HepG2 (cell line): ENCODE results near the gene EPN2. TPM values are rescaled to one million over a fixed set of nuclear protein-coding genes. Genes with fewer than 3 reads are reported as not detected.

Experiments
- ESRRA ChIP-seq: sonication (generic); formaldehyde crosslinking; IDR thresholded peaks from 2 replicates; pipeline ENCODE4 v1.5.1; 2020; ENCODE audit warnings: mild to moderate bottlenecking, low read depth, missing genetic modification reagents
- HNF4A ChIP-seq: sonication (generic); formaldehyde crosslinking; IDR thresholded peaks from 2 replicates; pipeline ENCODE4 v1.4.0; 2020; ENCODE audit warnings: missing genetic modification reagents
- HOXD1 ChIP-seq: sonication (generic); formaldehyde crosslinking; IDR thresholded peaks from 2 replicates; pipeline ENCODE4 v1.5.0; 2020; ENCODE audit warnings: missing genetic modification reagents
- JARID2 ChIP-seq: sonication (generic); formaldehyde crosslinking; IDR thresholded peaks from 2 replicates; pipeline ENCODE4 v1.8.1; 2023; ENCODE audit warnings: missing genetic modification reagents, inconsistent platforms; ENCODE audit not compliant: insufficient replicate concordance
- KDM2A ChIP-seq: sonication (generic); formaldehyde crosslinking; IDR thresholded peaks from 2 replicates; pipeline ENCODE4 v1.4.0; 2020; ENCODE audit warnings: low read depth, missing genetic modification reagents, borderline replicate concordance
- MNT ChIP-seq: fragments of 450-650 bp; IDR thresholded peaks from 2 replicates; pipeline ENCODE4 v1.6.1; 2016
- MYNN ChIP-seq: sonication (generic); formaldehyde crosslinking; IDR thresholded peaks from 2 replicates; pipeline ENCODE4 v1.4.0; 2020; ENCODE audit warnings: mild to moderate bottlenecking, low read depth, missing genetic modification reagents
- NRL ChIP-seq: sonication (generic); formaldehyde crosslinking; IDR thresholded peaks from 2 replicates; pipeline ENCODE4 v1.5.0; 2020; ENCODE audit warnings: missing genetic modification reagents, mild to moderate bottlenecking, moderate library complexity, borderline replicate concordance
- RNF2 ChIP-seq: fragments of 450-650 bp; conservative IDR thresholded peaks from 2 replicates; pipeline ENCODE4 v1.6.1; 2016; ENCODE audit warnings: low read depth
- SRSF1 ChIP-seq: fragments of 200-400 bp; formaldehyde crosslinking; optimal IDR thresholded peaks from 2 replicates; pipeline ENCODE3; 2017; ENCODE audit warnings: mild to moderate bottlenecking, low read depth, low read length, moderate library complexity
- TARDBP ChIP-seq: sonication (generic); formaldehyde crosslinking; IDR thresholded peaks from 2 replicates; pipeline ENCODE4 v1.8.0; 2022; ENCODE audit warnings: mild to moderate bottlenecking, missing genetic modification reagents
- ZFP62 ChIP-seq: sonication (generic); formaldehyde crosslinking; IDR thresholded peaks from 2 replicates; pipeline ENCODE4 v1.4.0; 2020; ENCODE audit warnings: missing genetic modification reagents
- ZKSCAN8 ChIP-seq: IDR thresholded peaks from 2 replicates; pipeline ENCODE4 v1.6.1; 2016; ENCODE audit warnings: borderline replicate concordance, missing genetic modification reagents, missing compliant biosample characterization
- ZNF230 ChIP-seq: sonication (generic); formaldehyde crosslinking; IDR thresholded peaks from 2 replicates; pipeline ENCODE4 v1.4.0; 2020; ENCODE audit warnings: mild to moderate bottlenecking, missing genetic modification reagents
- ZNF484 ChIP-seq: sonication (generic); formaldehyde crosslinking; IDR thresholded peaks from 2 replicates; pipeline ENCODE4 v1.5.1; 2020; ENCODE audit warnings: mild to moderate bottlenecking, low read depth, missing genetic modification reagents, borderline replicate concordance
- ZNF496 ChIP-seq: sonication (generic); formaldehyde crosslinking; IDR thresholded peaks from 2 replicates; pipeline ENCODE4 v1.8.1; 2023; ENCODE audit warnings: mild to moderate bottlenecking, moderate library complexity, missing genetic modification reagents; ENCODE audit not compliant: insufficient replicate concordance
- ZNF576 ChIP-seq: sonication (generic); formaldehyde crosslinking; IDR thresholded peaks from 2 replicates; pipeline ENCODE4 v1.4.0; 2020; ENCODE audit warnings: mild to moderate bottlenecking, missing genetic modification reagents
- ZNF740 ChIP-seq: sonication (generic); formaldehyde crosslinking; IDR thresholded peaks from 2 replicates; pipeline ENCODE4 v1.4.0; 2020; ENCODE audit warnings: missing genetic modification reagents
- ZNF782 ChIP-seq: sonication (generic); formaldehyde crosslinking; IDR thresholded peaks from 2 replicates; pipeline ENCODE4 v1.4.0; 2020; ENCODE audit warnings: missing genetic modification reagents, mild to moderate bottlenecking, borderline replicate concordance
- ZSCAN25 ChIP-seq: sonication (generic); formaldehyde crosslinking; IDR thresholded peaks from 2 replicates; pipeline ENCODE4 v1.8.0; 2022; ENCODE audit warnings: mild to moderate bottlenecking, missing genetic modification reagents
- polyA plus RNA-seq, 8 experiments: library from polyadenylated mRNA; depleted of rRNA in 3 of 8; stranded (reverse) in 7 of 8; unstranded in 1 of 8; fragments of >200 nt; fragmentation: Illumina TruSeq in 4 of 8; extraction: Trizol in 4 of 8; gene quantifications; 2 replicates each; pipeline versions ENCODE4 v1.2.1 to v1.2.3, GENCODE V29; 2011 to 2016; ENCODE audit warnings: low read depth in 4 of 8, missing spikeins in 1 of 8, mixed read lengths in 1 of 8; ENCODE audit not compliant: insufficient read depth in 1 of 8
- total RNA-seq, 5 experiments: library from RNA; depleted of rRNA; stranded (reverse); fragments of >200 nt; fragmentation: Illumina TruSeq; extraction: Trizol; gene quantifications; 2 replicates each; pipeline ENCODE4 v1.2.3, GENCODE V29; 2016; ENCODE audit warnings: low read depth in 1 of 5
- TF ChIP-seq, protein P1 (sequence below): sonication (generic); formaldehyde crosslinking; IDR thresholded peaks from 2 replicates; pipeline ENCODE4 v1.4.0; 2020; ENCODE audit warnings: missing genetic modification reagents, borderline replicate concordance
- TF ChIP-seq, protein P2 (sequence below): sonication (generic); formaldehyde crosslinking; IDR thresholded peaks from 2 replicates; pipeline ENCODE4 v1.4.0; 2020; ENCODE audit warnings: missing genetic modification reagents
- TF ChIP-seq, protein P3 (sequence below): sonication (generic); formaldehyde crosslinking; IDR thresholded peaks from 2 replicates; pipeline ENCODE4 v1.8.0; 2022; ENCODE audit warnings: low read depth, missing genetic modification reagents

Gene EPN2
- total and polyA plus RNA-seq, 2 of the 13 experiments (the other 11 are each of a cell fraction or from before 2014, with no cell fraction given) = 7.8 to 19.2 TPM

DNA sequence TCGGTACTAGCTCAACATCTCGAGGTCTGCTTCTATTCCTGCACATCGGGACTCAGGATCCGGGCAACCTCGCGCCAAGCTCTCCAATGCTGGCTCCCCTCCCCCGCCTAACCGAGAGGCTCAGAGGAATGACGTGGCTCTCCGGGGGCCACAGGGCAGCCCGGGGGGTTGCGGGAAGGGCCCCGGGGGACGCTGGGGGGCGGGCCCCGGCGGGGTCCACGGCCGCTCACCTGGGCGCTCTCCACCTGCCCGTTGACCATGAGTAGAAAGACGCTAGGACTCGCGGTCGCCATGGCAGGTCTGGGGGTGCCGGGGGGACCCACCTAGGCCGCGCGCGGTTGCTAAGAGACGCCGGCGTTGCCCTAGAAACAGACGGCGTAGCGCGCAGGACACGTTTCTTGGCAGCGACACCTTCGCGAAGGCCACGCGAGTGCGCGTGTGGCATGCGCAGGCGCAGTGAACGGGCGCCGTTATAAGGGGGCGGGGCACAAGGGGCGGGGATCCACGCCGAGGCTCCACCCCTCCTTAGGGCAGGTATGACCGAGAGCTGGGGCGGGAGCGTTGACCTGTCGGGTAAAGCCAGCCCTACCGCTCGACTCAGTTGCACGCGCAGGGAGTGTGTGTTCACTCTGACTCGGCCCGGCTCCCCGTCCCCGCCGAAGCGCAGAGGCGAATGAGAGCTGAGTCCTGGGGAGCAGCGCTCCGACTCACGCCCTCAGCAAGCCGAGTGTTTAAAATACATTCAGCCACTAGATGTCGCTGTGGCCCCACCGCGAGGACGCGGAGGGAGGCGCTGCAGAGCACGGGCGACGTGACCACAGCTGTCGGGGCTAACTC lies 125.3 kb downstream of the EPN2 start, which contains the start of gene B9D1 (continued):
- TF ChIP-seq NRL (CRISPR knock-in tag) (peak; percentile 11; the same call in 1 of the 2 replicates), SRSF1 (no peak), ZNF782 (CRISPR knock-in tag) (peak; percentile 45; the same call in 1 of the 2 replicates), ZSCAN25 (CRISPR knock-in tag) (0 out of 2 replicates have a peak, but pooled peaks have one; percentile 48), KDM2A (CRISPR knock-in tag) (peak; percentile 90), TARDBP (peak; percentile 47), RNF2 (0 out of 2 replicates have a peak, but pooled peaks have one; percentile 26), ZNF740 (CRISPR knock-in tag) (no peak), ZKSCAN8 (peak; percentile 64; the same call in 1 of the 2 replicates), ZNF576 (CRISPR knock-in tag) (no peak), ZNF484 (CRISPR knock-in tag) (no peak), JARID2 (CRISPR knock-in tag) (no peak), HOXD1 (CRISPR knock-in tag) (peak; percentile 34; the same call in 1 of the 2 replicates), HNF4A (CRISPR knock-in tag) (no peak; the same call in 1 of the 2 replicates), ZFP62 (no peak), MYNN (CRISPR knock-in tag) (0 out of 2 replicates have a peak, but pooled peaks have one; percentile 94), ZNF230 (peak; percentile 69; the same call in 1 of the 2 replicates), ESRRA (CRISPR knock-in tag) (no peak), ZNF496 (CRISPR knock-in tag) (no peak), MNT (peak; percentile 68)
- TF ChIP-seq, protein P1, sequence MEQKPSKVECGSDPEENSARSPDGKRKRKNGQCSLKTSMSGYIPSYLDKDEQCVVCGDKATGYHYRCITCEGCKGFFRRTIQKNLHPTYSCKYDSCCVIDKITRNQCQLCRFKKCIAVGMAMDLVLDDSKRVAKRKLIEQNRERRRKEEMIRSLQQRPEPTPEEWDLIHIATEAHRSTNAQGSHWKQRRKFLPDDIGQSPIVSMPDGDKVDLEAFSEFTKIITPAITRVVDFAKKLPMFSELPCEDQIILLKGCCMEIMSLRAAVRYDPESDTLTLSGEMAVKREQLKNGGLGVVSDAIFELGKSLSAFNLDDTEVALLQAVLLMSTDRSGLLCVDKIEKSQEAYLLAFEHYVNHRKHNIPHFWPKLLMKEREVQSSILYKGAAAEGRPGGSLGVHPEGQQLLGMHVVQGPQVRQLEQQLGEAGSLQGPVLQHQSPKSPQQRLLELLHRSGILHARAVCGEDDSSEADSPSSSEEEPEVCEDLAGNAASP (CRISPR knock-in tag) = no peak; the same call in 1 of the 2 replicates
- TF ChIP-seq, protein P2, sequence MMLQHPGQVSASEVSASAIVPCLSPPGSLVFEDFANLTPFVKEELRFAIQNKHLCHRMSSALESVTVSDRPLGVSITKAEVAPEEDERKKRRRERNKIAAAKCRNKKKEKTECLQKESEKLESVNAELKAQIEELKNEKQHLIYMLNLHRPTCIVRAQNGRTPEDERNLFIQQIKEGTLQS (CRISPR knock-in tag) = no peak
- TF ChIP-seq, protein P3, sequence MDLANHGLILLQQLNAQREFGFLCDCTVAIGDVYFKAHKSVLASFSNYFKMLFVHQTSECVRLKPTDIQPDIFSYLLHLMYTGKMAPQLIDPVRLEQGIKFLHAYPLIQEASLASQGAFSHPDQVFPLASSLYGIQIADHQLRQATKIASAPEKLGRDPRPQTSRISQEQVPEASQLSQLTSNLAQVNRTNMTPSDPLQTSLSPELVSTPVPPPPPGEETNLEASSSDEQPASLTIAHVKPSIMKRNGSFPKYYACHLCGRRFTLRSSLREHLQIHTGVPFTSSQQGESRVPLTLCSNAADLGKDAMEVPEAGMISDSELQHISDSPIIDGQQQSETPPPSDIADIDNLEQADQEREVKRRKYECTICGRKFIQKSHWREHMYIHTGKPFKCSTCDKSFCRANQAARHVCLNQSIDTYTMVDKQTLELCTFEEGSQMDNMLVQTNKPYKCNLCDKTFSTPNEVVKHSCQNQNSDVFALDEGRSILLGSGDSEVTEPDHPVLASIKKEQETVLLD (CRISPR knock-in tag) = no peak
